ENCODE results near the gene LSP1.

Gene LSP1

GRCh38 chr11:1824221-1825038 lies 28.5 kb upstream of the LSP1 start:
- TF ChIP-seq TSHZ2 (CRISPR knock-in tag; IDR thresholded peaks at IDR 0.05) (no peak), PPARA (CRISPR knock-in tag; IDR thresholded peaks at IDR 0.05; ENCODE audit: borderline replicate concordance) (no peak), ZC3H10 (CRISPR knock-in tag; IDR thresholded peaks at IDR 0.05) (no peak), TCF4 (CRISPR knock-in tag; IDR thresholded peaks at IDR 0.05; ENCODE audit: borderline replicate concordance) (no peak), ZNF70 (CRISPR knock-in tag; IDR thresholded peaks at IDR 0.05) (no peak), GLIS3 (CRISPR knock-in tag; IDR thresholded peaks at IDR 0.05) (no peak), PATZ1 (CRISPR knock-in tag; IDR thresholded peaks at IDR 0.05; ENCODE audit: borderline replicate concordance) (no peak), ZFP3 (CRISPR knock-in tag; IDR thresholded peaks at IDR 0.05) (no peak), BACH2 (CRISPR knock-in tag; IDR thresholded peaks at IDR 0.05; ENCODE audit: borderline replicate concordance) (no peak), CSDC2 (CRISPR knock-in tag; IDR thresholded peaks at IDR 0.05) (no peak), CSRNP3 (CRISPR knock-in tag; IDR thresholded peaks at IDR 0.05) (no peak)
- ATAC-seq, result no peak

- no peak for ATAC-seq
Measured at GRCh38 chr11:1825039-1825740, 27.7 kb upstream of the LSP1 start.

GRCh38 chr11:1825785-1826451 lies 27.0 kb upstream of the LSP1 start:
- TF ChIP-seq ARNTL (CRISPR knock-in tag; IDR thresholded peaks at IDR 0.05; ENCODE audit: borderline replicate concordance, low read depth) (no peak), PATZ1 (CRISPR knock-in tag; IDR thresholded peaks at IDR 0.05; ENCODE audit: borderline replicate concordance) (no peak), CREB5 (CRISPR knock-in tag; IDR thresholded peaks at IDR 0.05; ENCODE audit: low read depth) (no peak), ZNF70 (CRISPR knock-in tag; IDR thresholded peaks at IDR 0.05) (no peak), ZNF8 (CRISPR knock-in tag; IDR thresholded peaks at IDR 0.05) (no peak), BACH2 (CRISPR knock-in tag; IDR thresholded peaks at IDR 0.05; ENCODE audit: borderline replicate concordance) (no peak), ZFP3 (CRISPR knock-in tag; IDR thresholded peaks at IDR 0.05) (no peak), CSDC2 (CRISPR knock-in tag; IDR thresholded peaks at IDR 0.05) (no peak), TSHZ2 (CRISPR knock-in tag; IDR thresholded peaks at IDR 0.05) (no peak), PPARA (CRISPR knock-in tag; IDR thresholded peaks at IDR 0.05; ENCODE audit: borderline replicate concordance) (no peak)
- ATAC-seq, result no peak

More at GRCh38 chr11:1825039-1825740, 27.7 kb upstream of the LSP1 start:
- TF ChIP-seq GLIS3 (CRISPR knock-in tag; IDR thresholded peaks at IDR 0.05), result no peak
- no peak for TF ChIP-seq CREB5 (CRISPR knock-in tag; IDR thresholded peaks at IDR 0.05; ENCODE audit: low read depth)

All from SK-N-SH treated with all-trans-retinoic acid at 6 μM for 48 hours (cell line).